ENCODE results near the gene DICER1.

The DICER1 gene

GRCh38 chr14:95066427-95066986 lies 90.8 kb downstream of the DICER1 start:
- ChIA-PET POLR2A (no interaction called here), CTCF (no interaction called here)
- no peak for TF ChIP-seq CTCF (IDR thresholded peaks at IDR 0.05; ENCODE audit: insufficient read depth, low read length, missing control alignments)
- H3K4me3 ChIP-seq (ENCODE audit: low read depth, low read length) = no peak overlapping the region
- no peak for DNase-seq (ENCODE audit: low read depth, low spot score)

- ChIA-PET CTCF (no interaction called here), POLR2A (no interaction called here)
- DNase-seq (ENCODE audit: low read depth, low spot score) = no peak
- no peak overlapping the region for H3K4me3 ChIP-seq (ENCODE audit: low read depth, low read length)
- TF ChIP-seq CTCF (IDR thresholded peaks at IDR 0.05; ENCODE audit: insufficient read depth, low read length, missing control alignments) = no peak
Measured at GRCh38 chr14:95065411-95065810, 91.9 kb downstream of the DICER1 start.

GRCh38 chr14:95064734-95065133 lies 92.6 kb downstream of the DICER1 start:
- POLR2A ChIA-PET = no interaction called here
- TF ChIP-seq CTCF (IDR thresholded peaks at IDR 0.05; ENCODE audit: insufficient read depth, low read length, missing control alignments) = no peak
- DNase-seq (ENCODE audit: low read depth, low spot score) = no peak
- no peak overlapping the region for H3K4me3 ChIP-seq (ENCODE audit: low read depth, low read length)
- CTCF ChIA-PET = no interaction called here

- ChIA-PET POLR2A (no interaction called here), CTCF (no interaction called here)
- no peak for TF ChIP-seq CTCF (IDR thresholded peaks at IDR 0.05; ENCODE audit: insufficient read depth, low read length, missing control alignments)
- no peak overlapping the region for H3K4me3 ChIP-seq (ENCODE audit: low read depth, low read length)
- DNase-seq (ENCODE audit: low read depth, low spot score) = no peak
Measured at GRCh38 chr14:95064256-95064655, 93.1 kb downstream of the DICER1 start.

GRCh38 chr14:95063391-95063790 lies 93.9 kb downstream of the DICER1 start:
- TF ChIP-seq CTCF (IDR thresholded peaks at IDR 0.05; ENCODE audit: insufficient read depth, low read length, missing control alignments) = no peak
- ChIA-PET CTCF (interaction anchor here (1.4 kb wide), 1 partner anchor 18 kb away, joined by 3 read pairs; no protein-coding TSS in a partner anchor), POLR2A (no interaction called here)
- no peak overlapping the region for H3K4me3 ChIP-seq (ENCODE audit: low read depth, low read length)
- no peak for DNase-seq (ENCODE audit: low read depth, low spot score)

- no peak overlapping the region for H3K4me3 ChIP-seq (ENCODE audit: low read depth, low read length)
- CTCF ChIA-PET = interaction anchor here (1.4 kb wide), 1 partner anchor 18 kb away, joined by 3 read pairs; no protein-coding TSS in a partner anchor
- no peak for TF ChIP-seq CTCF (IDR thresholded peaks at IDR 0.05; ENCODE audit: insufficient read depth, low read length, missing control alignments)
- POLR2A ChIA-PET = no interaction called here
- DNase-seq (ENCODE audit: low read depth, low spot score) = no peak
Measured at GRCh38 chr14:95062946-95063345, 94.4 kb downstream of the DICER1 start.
